Suprapubic skin (tissue), 4 donors: Measurements from ENCODE around the gene TCP11. TPM values are rescaled to one million over a fixed set of nuclear protein-coding genes. Genes with fewer than 3 reads are reported as not detected.

Experiments used
- DNase-seq, 2 donors: peaks; one replicate each; pipeline ENCODE4 v3.0.0-alpha.2; 2019; ENCODE audit warnings: low spot score in 2 of 2
- H3K27ac ChIP-seq: fragments of 200-600 bp; sonication (generic); one replicate; pipeline ENCODE4 v1.5.1; 2019
- H3K27me3 ChIP-seq: fragments of 200-600 bp; sonication (generic); one replicate; pipeline ENCODE4 v1.5.1; 2019
- H3K36me3 ChIP-seq: fragments of 200-600 bp; sonication (generic); one replicate; pipeline ENCODE4 v1.5.1; 2019
- H3K4me1 ChIP-seq: fragments of 200-600 bp; sonication (generic); one replicate; pipeline ENCODE4 v1.5.1; 2019
- H3K4me3 ChIP-seq: fragments of 200-600 bp; sonication (generic); one replicate; pipeline ENCODE4 v1.5.1; 2019; ENCODE audit warnings: mild to moderate bottlenecking
- H3K9me3 ChIP-seq: fragments of 200-600 bp; sonication (generic); one replicate; pipeline ENCODE4 v1.5.1; 2019
- CTCF ChIP-seq, 2 donors: fragments of 200-600 bp in 1 of 2; fragments of 450-650 bp in 1 of 2; sonication (generic) in 1 of 2; IDR thresholded peaks; one replicate each; pipeline ENCODE4 v1.5.1; 2016 to 2019; ENCODE audit warnings: antibody characterized with exemption in 2 of 2, mild to moderate bottlenecking in 1 of 2, moderate library complexity in 1 of 2
- EP300 ChIP-seq: sonication (generic); formaldehyde crosslinking; IDR thresholded peaks from one replicate; pipeline ENCODE4 v1.6.1; 2017; ENCODE audit warnings: antibody characterized with exemption
- POLR2A ChIP-seq, 2 donors: fragments of 450-650 bp; IDR thresholded peaks; one replicate each; pipeline ENCODE4 v1.6.1; 2017; ENCODE audit warnings: antibody characterized with exemption in 2 of 2, mild to moderate bottlenecking in 2 of 2, moderate library complexity in 2 of 2
- POLR2AphosphoS5 ChIP-seq, 3 donors: sonication (generic); formaldehyde crosslinking; IDR thresholded peaks; one replicate each; pipeline ENCODE4 v1.6.1; 2017; ENCODE audit warnings: antibody characterized with exemption in 3 of 3
- WGBS: methylation state at CpG from one replicate; pipeline ENCODE4 v1.1.5; 2018; 5-methylcytosine and 5-hydroxymethylcytosine counted together
- total RNA-seq, 4 donors: library from RNA; depleted of rRNA; stranded (reverse); fragments of >200 nt; gene quantifications; one replicate each; pipeline ENCODE4 v1.1.0, GENCODE V29; 2016

The TCP11 gene
- total RNA-seq, 4 donors from 2014 or later = 4.2 TPM; not detected in 3

- 100% methylated on average over 3 of the region's 3 CpGs for WGBS
- H3K4me1 ChIP-seq = no peaks in the 10 kb centered on the region
Observed at GRCh38 chr6:35105078-35105477, 36.1 kb downstream of the TCP11 start.

GRCh38 chr6:35099116-35099515 lies 42.0 kb downstream of the TCP11 start:
- Histone ChIP-seq H3K27ac (no peak overlapping the region), H3K4me1 (peaks cover 13% of the 10 kb centered on the region), H3K27me3 (no peaks in the 10 kb centered on the region), H3K36me3 (no peaks in the 10 kb centered on the region), H3K4me3 (no peak overlapping the region), H3K9me3 (no peaks in the 10 kb centered on the region)
- WGBS = 91% methylated on average over 5 of the region's 5 CpGs
- no peak for DNase-seq
- no peak for TF ChIP-seq POLR2A (IDR thresholded peaks at IDR 0.05)

More at GRCh38 chr6:35105078-35105477, 36.1 kb downstream of the TCP11 start:
- TF ChIP-seq POLR2A (IDR thresholded peaks at IDR 0.05) = no peak
- TF ChIP-seq CTCF (IDR thresholded peaks at IDR 0.05) = no peak
- no peak for TF ChIP-seq POLR2AphosphoS5 (IDR thresholded peaks at IDR 0.05)
- TF ChIP-seq EP300 = no peak
- H3K27ac ChIP-seq = no peak overlapping the region
- H3K36me3 ChIP-seq = no peaks in the 10 kb centered on the region
- DNase-seq = no peak
- no peaks in the 10 kb centered on the region for H3K27me3 ChIP-seq
- H3K4me3 ChIP-seq = no peak overlapping the region
- H3K9me3 ChIP-seq = no peaks in the 10 kb centered on the region

- 16% methylated on average over 4 of the region's 4 CpGs for WGBS
- Histone ChIP-seq H3K27ac (peak overlapping the region; percentile 16), H3K4me3 (no peak overlapping the region)
Observed at GRCh38 chr6:35096129-35096862, 44.8 kb downstream of the TCP11 start.

GRCh38 chr6:35094183-35094582 lies 47.0 kb downstream of the TCP11 start:
- 71% methylated on average over 4 of the region's 4 CpGs for WGBS
- TF ChIP-seq CTCF (IDR thresholded peaks at IDR 0.05) (no peak), EP300 (no peak), POLR2AphosphoS5 (IDR thresholded peaks at IDR 0.05) (no peak), POLR2A (IDR thresholded peaks at IDR 0.05) (no peak)

More at GRCh38 chr6:35096129-35096862, 44.8 kb downstream of the TCP11 start:
- peaks cover 32% of the 10 kb centered on the region for H3K4me1 ChIP-seq
- peaks cover 3% of the 10 kb centered on the region for H3K36me3 ChIP-seq
- no peak for TF ChIP-seq POLR2A (IDR thresholded peaks at IDR 0.05)
- no peak for TF ChIP-seq EP300
- TF ChIP-seq CTCF (IDR thresholded peaks at IDR 0.05) = no peak
- no peak for TF ChIP-seq POLR2AphosphoS5 (IDR thresholded peaks at IDR 0.05)
- no peaks in the 10 kb centered on the region for H3K9me3 ChIP-seq
- H3K27me3 ChIP-seq = no peaks in the 10 kb centered on the region
- DNase-seq = no peak

GRCh38 chr6:35093783-35094182 lies 47.4 kb downstream of the TCP11 start:
- peak overlapping the region; percentile 64 for H3K27ac ChIP-seq
- TF ChIP-seq POLR2AphosphoS5 (IDR thresholded peaks at IDR 0.05) (no peak), CTCF (IDR thresholded peaks at IDR 0.05) (no peak), EP300 (no peak), POLR2A (IDR thresholded peaks at IDR 0.05) (no peak)
- no peaks in the 10 kb centered on the region for H3K9me3 ChIP-seq
- H3K27me3 ChIP-seq = no peaks in the 10 kb centered on the region
- 82% methylated on average over 6 of the region's 6 CpGs for WGBS
- DNase-seq = no peak
- H3K4me3 ChIP-seq = no peak overlapping the region
- H3K36me3 ChIP-seq = peaks cover 23% of the 10 kb centered on the region
- H3K4me1 ChIP-seq = peaks cover 54% of the 10 kb centered on the region

More at GRCh38 chr6:35094183-35094582, 47.0 kb downstream of the TCP11 start:
- peaks cover 19% of the 10 kb centered on the region for H3K36me3 ChIP-seq
- peaks cover 50% of the 10 kb centered on the region for H3K4me1 ChIP-seq
- H3K27ac ChIP-seq = peak overlapping the region; percentile 64
- no peak for DNase-seq
- no peaks in the 10 kb centered on the region for H3K27me3 ChIP-seq
- no peak overlapping the region for H3K4me3 ChIP-seq
- H3K9me3 ChIP-seq = no peaks in the 10 kb centered on the region
